HG03139 (cell line): ENCODE measurements around the gene TRAPPC10.

Experiments used
- ATAC-seq: cut with Tn5 transposase; IDR thresholded peaks from one replicate; pipeline ENCODE4 v1.9.1; 2021; ENCODE audit not compliant: unreplicated experiment

The TRAPPC10 gene, protein sequence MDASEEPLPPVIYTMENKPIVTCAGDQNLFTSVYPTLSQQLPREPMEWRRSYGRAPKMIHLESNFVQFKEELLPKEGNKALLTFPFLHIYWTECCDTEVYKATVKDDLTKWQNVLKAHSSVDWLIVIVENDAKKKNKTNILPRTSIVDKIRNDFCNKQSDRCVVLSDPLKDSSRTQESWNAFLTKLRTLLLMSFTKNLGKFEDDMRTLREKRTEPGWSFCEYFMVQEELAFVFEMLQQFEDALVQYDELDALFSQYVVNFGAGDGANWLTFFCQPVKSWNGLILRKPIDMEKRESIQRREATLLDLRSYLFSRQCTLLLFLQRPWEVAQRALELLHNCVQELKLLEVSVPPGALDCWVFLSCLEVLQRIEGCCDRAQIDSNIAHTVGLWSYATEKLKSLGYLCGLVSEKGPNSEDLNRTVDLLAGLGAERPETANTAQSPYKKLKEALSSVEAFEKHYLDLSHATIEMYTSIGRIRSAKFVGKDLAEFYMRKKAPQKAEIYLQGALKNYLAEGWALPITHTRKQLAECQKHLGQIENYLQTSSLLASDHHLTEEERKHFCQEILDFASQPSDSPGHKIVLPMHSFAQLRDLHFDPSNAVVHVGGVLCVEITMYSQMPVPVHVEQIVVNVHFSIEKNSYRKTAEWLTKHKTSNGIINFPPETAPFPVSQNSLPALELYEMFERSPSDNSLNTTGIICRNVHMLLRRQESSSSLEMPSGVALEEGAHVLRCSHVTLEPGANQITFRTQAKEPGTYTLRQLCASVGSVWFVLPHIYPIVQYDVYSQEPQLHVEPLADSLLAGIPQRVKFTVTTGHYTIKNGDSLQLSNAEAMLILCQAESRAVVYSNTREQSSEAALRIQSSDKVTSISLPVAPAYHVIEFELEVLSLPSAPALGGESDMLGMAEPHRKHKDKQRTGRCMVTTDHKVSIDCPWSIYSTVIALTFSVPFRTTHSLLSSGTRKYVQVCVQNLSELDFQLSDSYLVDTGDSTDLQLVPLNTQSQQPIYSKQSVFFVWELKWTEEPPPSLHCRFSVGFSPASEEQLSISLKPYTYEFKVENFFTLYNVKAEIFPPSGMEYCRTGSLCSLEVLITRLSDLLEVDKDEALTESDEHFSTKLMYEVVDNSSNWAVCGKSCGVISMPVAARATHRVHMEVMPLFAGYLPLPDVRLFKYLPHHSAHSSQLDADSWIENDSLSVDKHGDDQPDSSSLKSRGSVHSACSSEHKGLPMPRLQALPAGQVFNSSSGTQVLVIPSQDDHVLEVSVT

DNA sequence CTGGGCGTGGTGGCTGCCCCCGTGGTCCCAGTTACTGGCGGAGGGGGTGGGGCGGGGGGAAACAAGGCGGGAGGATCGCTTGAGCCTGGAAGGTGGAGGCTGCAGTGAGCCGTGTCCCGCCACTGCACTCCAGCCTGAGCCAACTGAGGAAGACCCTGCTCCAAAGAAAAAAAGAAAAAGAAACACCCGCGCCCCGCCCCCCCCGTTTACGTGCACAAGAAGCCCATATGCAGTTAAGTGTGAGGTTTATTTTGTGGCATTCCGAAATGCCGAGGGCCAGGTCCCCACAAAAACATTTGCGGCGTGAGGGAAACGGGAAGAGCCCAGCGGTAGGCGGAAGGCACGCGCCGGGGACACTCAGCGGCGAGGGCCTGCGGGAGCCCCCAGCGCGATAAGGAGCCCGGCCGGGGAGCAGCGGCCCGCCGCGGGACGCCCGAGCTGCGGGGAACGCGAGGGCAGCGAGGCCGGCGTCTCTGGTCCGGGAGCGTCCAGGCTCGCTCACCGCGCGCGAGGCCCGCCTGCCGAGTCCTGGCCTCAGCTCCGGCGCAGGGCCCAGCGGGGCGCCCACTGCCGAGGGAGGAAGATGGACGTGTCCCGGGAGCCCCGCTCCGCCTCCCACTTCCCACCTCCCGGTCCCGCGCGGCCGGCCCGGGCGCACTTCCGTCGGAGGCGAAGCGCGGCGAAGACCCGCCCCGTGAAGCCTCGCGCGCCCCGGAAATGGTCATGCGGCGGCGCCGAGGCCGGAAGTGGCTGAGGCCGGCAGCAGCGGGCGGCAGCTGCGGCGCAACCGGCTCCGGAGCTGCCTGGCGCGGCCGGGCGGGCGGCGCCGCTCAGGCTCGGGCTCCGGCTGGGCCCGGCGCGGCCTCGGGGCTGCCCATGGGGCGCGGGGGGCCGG lies at the start of gene TRAPPC10:
TRAPPC10 (plus strand) TSS at position 731 of the 895 bp plus-strand sequence. CDS start 185 bp downstream, outside the sequence.
- peak; percentile 57 for ATAC-seq

- ATAC-seq, result no peak
Observed at GRCh38 chr21:43965911-43966585, 46.1 kb upstream of the TRAPPC10 start.

DNA sequence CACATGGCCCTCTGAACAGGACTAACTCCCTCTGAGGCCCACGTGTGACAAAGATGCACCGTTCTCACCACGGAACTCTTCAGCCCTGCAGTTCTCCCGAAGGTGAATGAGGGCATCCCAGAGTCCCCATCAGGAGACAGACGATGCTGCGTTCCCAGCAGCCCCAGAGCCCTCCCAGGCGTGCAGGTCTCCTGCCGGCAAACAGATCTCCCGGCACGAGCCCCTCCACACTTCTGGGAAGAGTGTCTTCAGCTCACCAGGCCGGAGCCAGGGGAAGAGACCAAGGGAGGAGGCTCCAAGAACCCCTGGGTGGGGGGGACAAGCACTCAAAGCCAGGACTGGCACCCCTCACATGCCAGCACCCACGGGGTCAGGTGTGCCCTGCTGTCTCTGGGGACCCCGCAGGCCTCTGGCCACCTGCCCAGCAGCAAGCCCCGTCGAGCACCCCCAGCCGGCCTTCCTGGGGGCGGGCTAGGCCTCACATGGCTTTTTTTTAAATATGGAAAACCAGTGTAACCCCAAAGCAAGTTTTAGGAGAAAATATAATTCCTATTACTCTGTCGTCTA lies 45.1 kb upstream of the TRAPPC10 start:
- ATAC-seq, result no peak

DNA sequence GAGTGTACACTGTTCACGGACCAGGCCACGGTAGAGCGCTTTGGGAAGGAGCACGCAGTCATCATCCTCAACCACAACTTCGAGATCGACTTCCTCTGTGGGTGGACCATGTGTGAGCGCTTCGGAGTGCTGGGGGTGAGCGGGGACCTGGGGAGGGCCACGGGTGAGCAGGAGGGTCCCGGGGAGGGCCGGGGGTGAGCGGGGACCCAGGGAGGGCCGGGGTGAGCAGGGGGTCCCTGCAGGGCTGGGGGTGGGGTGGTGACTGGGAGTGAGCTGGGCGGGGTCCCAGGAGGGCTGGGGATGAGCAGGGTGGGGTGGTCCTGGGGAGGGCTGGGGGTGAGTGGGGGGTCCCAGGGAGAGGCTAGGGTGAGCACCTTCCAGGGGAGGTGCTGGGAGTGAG lies 44.1 kb upstream of the TRAPPC10 start:
- no peak for ATAC-seq

DNA sequence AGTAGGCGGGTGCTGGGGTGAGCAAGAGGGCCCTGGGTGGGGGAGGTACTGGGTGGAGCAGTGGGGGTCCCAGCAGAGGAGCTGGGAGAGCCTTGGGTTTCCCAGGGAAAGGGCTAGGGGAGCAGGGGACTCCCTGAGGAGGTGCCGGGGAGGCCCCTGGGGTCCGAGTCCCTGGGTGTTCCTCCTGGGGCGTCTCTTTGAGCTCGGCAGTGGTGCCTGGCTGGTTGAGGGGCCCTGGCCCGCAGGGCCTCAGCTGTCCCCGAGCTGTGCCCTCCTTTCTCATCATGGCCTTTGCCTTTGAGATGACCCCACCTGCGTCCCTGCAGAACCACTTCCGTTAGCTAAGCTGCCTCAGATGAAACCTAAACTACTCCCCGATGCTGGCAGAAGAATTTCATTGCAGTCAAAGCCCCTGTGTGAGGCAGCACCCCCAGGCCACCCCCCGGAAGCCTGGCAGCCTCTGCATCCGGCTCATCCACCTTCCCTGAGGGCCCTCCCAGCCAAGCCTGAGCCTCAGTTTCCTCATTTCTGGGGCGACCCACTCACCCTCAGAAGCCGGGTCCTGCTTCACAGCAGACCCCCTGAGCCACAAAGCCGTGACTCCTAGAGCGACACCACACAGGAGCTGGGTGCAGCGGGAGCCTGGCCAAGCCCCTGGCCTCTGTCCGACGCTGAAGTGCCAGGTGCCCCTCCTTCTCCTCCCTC lies 43.5 kb upstream of the TRAPPC10 start:
- ATAC-seq, result no peak

- no peak for ATAC-seq
Observed at GRCh38 chr21:43969115-43969444, 43.0 kb upstream of the TRAPPC10 start.

GRCh38 chr21:43970551-43970950 lies 41.6 kb upstream of the TRAPPC10 start:
- ATAC-seq, result no peak

- ATAC-seq, result no peak
Observed at GRCh38 chr21:43971201-43971991, 40.7 kb upstream of the TRAPPC10 start.

DNA sequence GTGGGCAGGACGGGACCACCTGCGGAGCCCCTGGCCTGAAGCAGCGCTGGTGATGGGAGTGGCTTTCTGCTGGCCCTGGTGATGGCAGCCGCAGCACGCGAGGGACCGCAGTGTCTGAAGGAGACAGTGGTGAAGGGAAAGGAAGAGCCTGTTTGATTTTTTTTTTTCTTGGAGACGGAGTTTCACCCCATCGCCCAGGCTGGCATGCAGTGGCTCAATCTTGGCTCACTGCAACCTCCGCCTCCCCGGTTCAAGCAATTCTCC lies 40.2 kb upstream of the TRAPPC10 start:
- no peak for ATAC-seq

DNA sequence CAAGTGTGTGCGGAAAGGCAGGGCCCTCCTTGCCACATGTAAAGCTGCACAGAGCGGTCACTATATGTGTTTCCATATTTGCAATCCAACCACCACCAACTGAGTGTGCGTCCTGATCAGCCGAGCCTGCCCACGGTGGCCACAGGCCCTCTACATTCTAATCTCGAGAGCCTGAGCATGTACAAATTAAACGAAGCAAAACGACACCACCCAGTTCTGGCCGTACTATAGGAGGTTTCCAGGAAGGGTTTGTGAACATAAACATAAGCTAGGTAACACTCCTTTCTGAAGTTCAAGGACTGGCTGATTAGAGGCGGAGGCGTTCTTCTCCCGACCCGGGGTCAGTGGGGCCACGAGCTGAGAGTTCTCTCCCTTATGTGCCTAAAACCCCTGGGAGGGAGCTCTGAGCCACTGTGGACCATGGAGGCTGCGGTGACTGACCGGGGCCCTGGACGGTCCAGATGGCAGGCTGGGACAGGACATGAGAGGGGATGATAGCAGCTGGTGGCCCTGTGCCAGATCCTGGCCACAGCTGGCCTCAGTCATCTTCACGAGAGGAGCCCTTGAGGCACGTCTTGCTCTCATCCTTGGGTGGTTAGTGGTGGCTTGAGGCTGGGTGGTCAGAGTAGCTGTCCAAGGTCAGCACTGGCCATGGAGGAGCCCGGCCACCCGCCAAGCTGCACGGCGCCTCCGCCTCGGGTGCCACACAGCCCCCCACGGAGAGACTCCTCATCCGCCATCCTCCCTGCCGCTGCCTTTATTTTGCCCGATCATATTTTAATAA lies 39.1 kb upstream of the TRAPPC10 start:
- ATAC-seq, result no peak

GRCh38 chr21:43973634-43973955 lies 38.5 kb upstream of the TRAPPC10 start:
- no peak for ATAC-seq

GRCh38 chr21:43974791-43975468 lies 37.2 kb upstream of the TRAPPC10 start:
- no peak for ATAC-seq

DNA sequence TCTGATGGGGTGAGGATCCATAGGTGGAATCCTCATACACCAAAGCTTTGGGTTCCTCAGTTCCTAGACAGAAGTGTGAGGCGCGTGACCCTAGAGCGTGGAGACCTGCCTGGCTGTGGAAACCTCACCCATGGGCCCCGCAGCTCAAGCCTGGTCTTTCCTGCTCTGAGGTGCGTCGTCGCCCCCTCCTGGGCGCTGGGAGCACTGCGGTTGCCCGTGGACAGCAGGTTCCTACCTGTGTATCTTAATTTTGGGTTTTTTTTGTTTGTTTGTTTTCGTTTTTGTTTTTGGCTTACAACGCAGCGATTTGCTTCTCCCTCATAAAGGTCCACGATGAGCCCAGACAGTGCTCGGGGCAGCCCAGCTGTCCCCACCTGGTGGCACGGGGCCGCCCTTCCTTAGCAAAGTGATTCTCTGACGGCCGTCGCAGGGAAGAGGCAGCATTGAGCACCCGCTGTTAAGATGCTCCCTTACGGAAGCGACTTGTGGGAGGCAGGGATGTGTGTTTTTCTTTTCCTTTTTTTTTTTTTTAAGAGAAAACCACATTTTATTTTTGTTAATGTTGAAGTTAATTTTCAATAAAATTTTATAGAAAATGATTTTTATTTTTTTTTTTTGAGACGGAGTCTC lies 36.5 kb upstream of the TRAPPC10 start:
- no peak for ATAC-seq

DNA sequence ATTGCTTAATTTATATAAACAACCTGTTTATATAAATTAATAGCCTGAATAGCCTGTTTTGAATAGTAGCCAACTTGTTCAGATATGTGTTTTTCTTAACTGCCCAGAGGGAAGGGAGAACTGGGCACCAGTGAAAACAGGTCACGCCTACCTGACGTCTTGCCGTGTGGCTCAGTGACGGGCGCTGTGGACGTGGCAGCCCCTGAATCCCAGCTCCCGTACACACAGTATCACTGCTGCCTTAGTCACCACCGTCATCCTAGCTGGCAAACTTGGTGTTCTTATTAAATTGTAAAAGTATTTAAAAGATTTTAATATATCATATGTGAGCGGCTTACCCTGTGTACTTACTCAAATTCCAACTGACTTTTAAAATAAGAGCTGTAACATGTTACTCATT lies 35.4 kb upstream of the TRAPPC10 start:
- ATAC-seq, result no peak

DNA sequence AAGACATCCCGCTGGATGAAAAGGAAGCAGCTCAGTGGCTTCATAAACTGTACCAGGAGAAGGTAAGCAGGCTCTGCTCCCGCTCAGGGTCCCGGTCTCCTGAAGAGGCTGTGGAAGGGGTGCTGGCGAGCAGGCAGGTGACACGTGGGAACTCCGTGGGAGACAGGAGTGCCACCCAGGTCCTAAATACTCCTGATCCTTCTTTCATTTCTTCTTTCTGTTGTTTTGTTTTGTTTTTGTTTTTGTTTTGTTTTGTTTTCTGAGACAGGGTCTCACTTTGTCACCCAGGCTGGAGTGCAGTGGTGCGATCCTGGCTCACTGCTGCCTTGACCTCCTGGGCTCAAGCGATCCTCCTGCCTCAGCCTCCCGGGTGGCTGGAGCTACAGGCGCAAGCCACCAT lies 34.0 kb upstream of the TRAPPC10 start:
- ATAC-seq, result no peak

GRCh38 chr21:43979654-43980053 lies 32.5 kb upstream of the TRAPPC10 start:
- ATAC-seq, result no peak
